HG02885 (cell line): ENCODE data around the gene COQ8B.
"Not testable (repeated sequence)": the region's sequence is repeated elsewhere in the genome, so short reads cannot be mapped to it uniquely, and the experiment has no call there.

Experiments
- ATAC-seq: cut with Tn5 transposase; IDR thresholded peaks from one replicate; pipeline ENCODE4 v1.9.1; 2021; ENCODE audit warnings: mild to moderate bottlenecking; ENCODE audit not compliant: unreplicated experiment, poor library complexity

Gene COQ8B

DNA sequence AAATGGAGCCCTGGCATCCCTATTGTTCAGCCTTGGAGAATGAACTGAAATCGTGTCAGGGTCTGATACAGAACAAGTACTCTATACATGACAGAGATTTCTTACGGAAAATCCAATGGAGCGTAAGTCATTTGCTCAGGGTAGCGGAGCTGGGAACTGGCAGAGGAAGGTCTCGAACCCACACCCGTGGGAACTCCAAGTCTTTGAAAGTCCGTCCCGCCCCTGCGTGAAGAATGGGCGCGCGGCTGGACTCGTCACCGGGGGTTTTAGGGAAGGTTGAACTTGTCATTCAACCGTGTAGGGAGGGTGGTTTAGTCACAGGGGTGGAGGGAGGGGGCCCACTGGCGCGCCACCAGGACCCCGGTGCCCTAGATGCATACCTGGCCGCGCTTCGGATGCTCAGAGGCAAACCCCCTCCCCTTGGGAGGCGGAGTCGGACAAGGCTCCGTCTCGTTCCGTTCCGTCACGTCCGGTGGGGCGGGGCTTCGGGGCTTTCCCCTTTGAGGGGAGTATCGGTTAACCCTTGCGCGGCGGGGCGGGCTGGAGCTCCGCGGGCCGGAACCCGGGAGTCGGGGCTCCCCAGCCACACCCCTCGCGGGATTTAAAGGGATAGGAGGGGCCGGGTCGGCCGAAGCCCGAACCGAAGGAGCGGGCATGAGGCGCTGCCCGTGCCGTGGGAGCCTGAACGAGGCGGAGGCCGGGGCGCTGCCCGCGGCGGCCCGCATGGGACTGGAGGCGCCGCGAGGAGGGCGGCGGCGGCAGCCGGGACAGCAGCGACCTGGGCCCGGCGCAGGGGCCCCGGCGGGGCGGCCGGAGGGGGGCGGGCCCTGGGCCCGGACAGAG lies at the start of gene COQ8B, which contains the start of gene ITPKC:
TSS of gene COQ8B (minus strand) at position 405 of the 843 bp plus-strand sequence. CDS start 2,254 bp downstream, outside the sequence.
TSS of gene ITPKC (plus strand) at position 631 of the 843 bp plus-strand sequence. CDS start at position 655, 24 bp downstream.
- ATAC-seq: peak; percentile 75

DNA sequence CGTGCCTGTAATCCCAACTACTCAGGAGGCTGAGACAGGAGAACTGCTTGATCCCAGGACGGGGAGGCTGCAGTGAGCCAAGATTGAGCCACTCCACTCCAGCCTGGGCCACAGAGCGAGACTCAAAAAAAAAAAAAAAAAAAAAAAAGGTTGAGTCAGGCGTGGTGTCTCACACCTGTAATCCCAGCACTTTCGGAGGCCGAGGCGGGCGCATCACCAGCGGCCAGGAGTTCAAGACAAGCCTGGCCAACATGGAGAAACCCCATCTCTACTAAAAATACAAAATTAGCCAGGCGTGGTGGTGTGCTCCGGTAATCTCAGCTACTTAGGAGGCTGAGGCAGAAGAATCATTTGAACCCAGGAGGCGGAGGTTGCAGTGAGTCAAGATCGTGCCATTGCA lies 49.7 kb upstream of the COQ8B start:
- ATAC-seq: not testable (repeated sequence)

DNA sequence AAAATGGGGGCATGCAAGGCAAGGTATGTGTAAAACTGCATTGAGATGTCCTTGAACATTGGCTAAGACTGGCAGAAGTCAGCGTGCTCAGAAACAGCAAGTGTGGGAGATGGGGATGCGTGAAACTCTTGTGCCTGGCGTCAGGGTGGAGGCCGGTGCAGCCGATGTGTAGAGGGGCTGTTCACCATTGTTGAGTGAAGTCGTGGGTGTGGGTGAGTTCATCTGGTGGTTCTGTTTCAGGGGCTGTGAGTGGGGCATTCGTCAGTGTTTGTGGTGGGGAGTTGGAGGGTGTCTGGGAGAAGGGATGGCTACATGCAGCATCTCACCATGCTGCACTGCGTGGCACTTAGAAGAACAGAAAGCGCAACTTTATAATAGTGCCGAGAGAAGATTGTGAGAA lies 47.3 kb upstream of the COQ8B start:
- no peak for ATAC-seq

DNA sequence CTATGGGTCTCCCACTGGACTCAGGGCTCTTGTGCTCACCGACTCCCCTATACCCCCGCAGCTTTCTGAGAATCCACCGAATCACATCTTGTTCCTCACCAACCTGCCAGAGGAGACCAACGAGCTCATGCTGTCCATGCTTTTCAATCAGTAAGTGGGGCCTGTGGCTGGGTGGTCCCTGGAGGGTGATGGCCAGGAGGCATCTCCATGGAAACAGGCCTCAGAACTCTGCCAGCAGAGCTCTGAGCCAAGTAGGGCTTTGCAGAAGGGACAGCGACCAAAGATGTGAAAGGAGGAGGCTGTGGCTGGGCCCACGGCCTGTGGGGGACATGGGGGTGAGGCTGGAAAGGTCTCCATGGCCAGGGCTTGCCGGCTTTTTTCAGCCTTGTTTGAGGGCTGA lies 46.8 kb upstream of the COQ8B start:
- ATAC-seq: no peak

DNA sequence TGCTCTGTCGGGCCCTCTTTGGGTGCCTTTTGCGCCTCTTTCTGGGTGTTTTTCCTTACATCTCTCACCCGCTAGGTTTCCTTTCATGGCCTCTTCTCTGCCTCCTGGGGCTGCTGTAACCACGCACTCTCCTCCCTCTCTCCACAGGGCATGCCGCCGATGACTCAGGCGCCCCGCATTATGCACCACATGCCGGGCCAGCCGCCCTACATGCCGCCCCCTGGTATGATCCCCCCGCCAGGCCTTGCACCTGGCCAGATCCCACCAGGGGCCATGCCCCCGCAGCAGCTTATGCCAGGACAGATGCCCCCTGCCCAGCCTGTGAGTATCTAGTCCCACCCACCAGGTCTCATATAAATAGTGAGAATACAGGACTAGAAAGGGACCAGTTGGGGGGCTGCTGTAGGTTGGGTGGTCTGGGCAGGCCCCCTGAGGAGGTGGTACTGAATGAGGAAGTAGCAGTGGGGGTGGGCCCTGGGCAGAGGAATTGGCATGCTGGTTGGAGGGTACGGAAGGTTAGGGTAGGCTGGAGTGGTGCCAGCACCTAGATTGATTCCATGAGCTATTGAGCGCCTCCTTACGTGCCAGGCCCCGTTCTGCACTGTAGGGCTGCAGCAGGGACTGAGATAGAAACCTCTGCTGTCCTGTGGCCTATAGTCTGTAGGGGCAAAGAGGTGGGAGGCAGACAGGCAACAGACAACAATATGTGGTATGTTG lies 46.2 kb upstream of the COQ8B start:
- no peak for ATAC-seq

DNA sequence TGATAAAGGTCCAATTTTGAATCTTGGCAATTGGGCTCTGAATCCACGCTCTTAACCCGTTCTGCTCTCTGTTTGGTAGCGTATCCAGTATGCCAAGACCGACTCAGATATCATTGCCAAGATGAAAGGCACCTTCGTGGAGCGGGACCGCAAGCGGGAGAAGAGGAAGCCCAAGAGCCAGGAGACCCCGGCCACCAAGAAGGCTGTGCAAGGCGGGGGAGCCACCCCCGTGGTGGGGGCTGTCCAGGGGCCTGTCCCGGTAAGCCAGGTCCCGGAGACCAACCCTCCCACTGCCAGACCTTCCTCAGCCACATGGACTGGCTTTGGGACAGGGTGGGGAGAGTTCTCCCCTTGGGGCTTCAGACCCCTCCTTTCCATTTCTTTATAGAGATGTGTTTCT lies 42.7 kb upstream of the COQ8B start:
- no peak for ATAC-seq

DNA sequence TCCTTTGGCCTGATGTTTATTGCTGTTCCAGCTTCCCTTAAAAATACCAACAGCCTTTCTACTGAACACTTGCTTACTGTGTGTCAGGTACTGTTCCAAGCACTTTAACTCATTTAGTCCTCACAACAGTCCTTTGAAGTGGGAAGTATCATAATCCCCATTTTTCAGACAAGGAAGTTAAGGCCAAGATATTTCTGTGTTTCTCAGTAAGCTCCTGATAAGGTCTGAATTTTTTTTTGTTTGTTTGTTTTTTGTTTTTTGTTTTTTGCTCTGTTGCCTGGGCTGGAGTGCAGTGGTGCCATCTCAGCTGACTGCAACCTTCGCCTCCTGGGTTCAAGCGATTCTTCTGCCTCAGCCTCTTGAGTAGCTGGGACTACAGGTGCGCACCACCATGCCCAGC lies 41.8 kb upstream of the COQ8B start:
- ATAC-seq: no peak

DNA sequence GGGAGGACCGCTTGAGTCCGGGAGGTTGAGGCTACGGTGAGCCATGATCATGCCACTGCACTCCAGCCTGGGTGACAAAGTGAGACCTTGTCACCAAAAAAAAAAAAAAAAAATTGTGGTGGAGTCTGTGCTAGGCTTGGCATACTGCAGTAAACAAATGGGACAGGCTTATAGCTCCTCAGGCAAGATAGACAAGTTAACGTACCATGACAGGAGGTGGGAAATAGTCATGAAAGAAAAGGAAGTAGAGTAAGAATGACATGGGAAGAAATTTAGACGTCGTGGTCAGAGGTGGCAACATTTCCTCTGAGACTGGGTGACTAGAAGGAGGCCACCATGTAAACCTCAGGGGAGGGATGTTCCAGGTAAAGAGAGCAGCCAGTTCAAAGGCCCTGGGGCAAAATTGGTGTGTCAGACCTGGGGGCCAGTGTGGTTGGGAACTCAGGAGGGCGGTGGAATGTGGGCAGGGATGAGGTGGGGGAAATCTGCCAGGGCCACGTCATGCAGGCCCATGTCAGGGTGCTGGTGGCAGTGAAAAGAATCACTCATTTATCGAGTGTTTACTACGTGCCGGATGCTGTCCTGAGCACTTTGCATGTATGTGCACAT lies 39.9 kb upstream of the COQ8B start:
- no peak for ATAC-seq

DNA sequence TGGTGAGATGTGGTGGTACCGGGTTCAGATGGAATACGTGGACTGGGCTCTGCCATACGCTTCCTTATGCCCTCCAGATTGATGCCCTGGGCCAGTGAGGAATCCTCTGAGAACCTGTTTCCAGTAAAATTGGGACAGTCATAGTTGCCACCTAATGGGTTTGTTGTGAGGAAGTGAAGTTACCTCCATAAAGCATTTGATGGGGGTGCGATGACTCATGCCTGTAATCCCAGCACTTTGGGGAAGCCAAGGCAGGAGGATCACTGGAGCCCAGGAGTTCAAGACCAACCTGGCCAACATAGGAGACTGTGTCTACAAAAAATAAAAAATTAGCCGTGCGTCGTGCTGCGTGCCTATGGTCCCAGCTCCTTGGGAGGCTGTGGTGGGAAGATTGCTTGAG lies 39.1 kb upstream of the COQ8B start:
- ATAC-seq: no peak

DNA sequence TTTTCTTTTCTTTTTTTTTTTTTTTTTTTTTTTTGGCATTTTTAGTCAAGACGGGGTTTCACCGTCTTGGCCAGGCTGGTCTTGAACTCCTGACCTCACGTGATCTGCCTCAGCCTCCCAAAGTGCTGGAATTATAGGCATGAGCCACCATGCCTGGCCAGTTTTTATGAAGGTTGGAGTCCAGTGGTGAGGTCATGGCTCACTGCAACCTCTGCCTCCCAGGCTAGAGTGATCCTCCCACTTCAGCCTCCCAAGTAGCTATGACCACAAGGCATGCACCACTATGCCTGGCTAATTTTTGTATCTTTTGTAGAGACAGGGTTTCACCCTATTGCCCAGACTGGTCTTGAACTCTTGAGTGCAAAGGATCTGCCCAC lies 38.5 kb upstream of the COQ8B start:
- no peak for ATAC-seq

DNA sequence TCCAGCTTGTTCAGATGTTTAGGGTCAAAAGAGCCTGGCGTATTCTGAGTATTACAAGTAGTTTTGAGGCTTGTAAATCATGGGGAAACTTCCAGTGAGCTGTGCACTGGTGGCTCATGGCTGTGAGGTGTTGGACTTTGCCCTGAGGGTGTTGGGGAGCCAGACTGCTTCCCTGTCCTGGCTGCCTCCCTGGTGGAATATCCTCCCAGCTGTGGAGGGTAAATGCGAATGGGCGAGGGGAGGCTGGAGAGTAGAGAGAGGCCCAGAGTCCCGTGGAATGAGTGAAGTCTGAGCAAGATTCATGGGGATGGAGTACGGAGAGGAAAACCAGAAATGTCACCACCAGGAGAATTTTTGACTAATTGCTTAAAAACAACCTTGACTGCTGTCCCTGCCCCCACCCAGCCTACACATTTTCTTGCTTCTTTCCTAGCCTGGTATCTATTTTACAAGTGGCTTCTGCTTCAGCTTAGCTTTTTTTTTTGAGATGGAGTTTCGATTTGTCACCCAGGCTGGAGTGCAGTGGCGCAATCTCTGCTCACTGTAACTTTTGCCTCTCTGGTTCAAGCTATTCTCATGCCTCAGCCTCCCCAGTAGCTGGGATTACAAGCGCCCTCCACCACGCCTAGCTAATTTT lies 38.0 kb upstream of the COQ8B start:
- no peak for ATAC-seq

DNA sequence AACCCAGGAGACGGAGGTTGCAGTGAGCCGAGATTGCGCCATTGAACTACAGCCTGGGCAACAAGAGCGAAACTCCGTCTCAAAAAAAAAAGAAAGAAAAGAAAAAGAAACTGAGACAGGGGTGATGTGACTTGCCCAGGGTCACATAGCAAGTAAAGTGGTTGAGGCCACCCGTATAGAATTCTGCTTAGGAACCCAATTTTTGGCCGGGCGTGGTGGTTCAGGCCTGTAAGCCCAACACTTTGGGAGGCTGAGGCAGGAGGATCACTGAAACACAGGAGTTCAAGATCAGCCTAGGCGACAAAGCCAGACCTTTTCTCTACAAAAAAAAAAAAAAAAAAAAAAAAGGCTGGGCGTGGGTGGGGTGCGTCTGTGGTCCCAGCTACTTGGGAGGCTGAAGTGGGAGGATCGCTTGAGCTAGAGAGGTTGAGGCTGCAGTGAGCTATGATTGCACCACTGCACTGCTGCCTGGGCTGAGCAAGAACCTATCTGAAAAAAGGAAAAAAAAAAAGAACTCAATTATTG lies 35.6 kb upstream of the COQ8B start:
- ATAC-seq: no peak

DNA sequence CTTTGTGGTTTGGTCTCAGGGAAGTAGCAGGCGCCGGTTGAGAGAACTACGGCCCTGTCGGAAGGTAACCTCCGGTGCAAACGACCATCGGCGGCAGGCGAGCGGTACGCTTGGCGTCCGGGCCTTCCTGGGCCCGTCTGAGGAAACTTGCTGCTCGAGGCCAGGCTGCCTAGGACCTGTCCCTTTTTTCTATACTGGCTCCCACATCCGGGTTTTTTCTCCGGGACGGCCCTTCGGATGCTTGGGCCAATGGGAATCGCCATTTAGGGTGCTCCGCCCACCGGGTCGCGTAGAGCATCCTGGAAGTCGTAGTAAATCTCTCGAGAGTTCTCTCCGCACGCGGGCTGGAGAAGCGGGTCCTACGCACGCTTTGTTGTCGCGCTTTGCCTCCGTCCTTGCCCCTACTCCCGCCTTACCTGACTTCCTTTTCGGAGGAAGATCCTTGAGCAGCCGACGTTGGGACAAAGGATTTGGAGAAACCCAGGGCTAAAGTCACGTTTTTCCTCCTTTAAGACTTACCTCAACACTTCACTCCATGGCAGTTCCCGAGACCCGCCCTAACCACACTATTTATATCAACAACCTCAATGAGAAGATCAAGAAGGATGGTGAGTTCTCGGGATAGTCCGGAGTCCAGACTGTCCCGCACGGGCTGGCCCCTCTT lies 34.3 kb upstream of the COQ8B start, which contains the start of gene SNRPA:
TSS of gene SNRPA (plus strand) at position 330 of the 664 bp plus-strand sequence. CDS start at position 536, 206 bp downstream.
- peak; percentile 56 for ATAC-seq

DNA sequence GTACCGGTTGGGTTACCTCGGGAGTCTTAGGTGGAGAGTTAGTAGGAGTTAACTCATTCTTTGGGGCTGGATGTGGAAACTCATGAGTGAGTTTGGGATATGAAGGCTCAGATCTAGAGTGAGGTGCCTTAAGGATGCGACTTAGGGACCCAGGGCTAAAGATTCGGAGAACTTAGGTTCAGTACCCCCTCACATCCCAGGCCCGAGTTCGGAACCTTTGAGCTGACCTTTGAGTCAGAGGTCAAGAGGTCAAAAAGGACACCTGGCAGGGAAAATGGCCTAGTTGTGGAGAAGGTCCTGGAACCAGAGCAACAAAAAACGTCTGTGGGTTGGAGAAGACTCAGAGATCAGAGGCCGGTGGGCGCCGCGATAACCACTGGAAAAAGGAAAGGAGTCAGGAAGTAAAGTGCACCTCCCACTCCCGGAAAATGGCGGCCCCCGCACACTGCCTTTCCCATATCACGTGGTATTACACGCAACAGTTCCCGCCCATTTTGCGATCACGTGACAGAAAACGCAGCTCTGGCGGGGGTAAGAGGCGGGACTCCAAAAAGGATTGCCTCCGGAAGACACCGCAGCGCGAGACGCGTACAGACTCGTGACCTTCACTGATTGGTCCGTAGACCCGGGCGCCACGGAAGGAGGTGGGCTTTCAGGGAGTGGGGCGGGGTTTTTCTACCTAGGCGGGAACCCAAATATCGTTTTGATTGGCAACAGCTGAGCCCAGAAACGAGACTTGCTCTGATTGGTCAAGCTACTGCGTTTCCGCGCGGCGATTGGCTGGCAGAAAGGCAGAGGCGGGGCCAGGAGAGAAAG lies 33.6 kb upstream of the COQ8B start, which contains the start of gene ACTMAP:
TSS of gene ACTMAP (minus strand) at position 420 of the 816 bp plus-strand sequence. CDS start 674 bp downstream, outside the sequence.
- peak; percentile 88 for ATAC-seq

DNA sequence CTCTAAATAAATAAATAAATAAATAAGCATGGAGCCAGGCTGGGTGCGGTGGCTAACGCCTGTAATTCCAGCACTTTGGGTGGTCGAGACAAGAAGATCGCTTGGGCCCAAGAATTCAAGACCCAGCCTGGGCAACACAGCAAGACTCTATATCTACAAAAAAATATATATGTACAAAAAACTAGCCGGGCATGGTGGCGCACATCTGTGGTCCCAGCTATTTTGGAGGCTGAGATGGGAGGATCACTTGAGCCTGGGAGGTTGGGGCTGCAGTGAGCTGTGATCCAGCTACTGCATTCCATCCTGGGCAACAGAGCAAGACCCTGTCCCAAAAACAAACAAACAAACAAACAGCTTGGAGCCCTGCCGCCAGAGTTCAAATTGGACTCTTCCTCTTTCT lies 30.9 kb upstream of the COQ8B start:
- no peak for ATAC-seq

DNA sequence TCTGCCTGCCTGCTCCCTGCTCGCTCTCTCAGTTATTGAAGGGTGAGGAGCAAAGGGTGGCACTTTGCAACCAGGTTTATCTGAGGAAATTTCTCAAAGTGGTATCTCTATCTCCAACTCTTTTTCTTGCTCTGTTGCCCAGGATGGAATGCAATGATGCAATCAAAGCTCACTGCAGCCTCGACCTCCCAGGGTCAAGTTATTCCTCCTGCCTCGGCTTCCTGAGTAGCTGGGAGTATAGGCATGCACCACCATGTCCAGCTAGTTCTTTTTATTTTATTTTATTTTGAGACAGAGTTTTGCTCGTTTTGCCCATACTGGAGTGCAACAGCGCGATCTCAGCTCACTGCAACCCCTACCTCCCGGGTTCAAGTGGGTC lies 28.7 kb upstream of the COQ8B start:
- no peak for ATAC-seq

DNA sequence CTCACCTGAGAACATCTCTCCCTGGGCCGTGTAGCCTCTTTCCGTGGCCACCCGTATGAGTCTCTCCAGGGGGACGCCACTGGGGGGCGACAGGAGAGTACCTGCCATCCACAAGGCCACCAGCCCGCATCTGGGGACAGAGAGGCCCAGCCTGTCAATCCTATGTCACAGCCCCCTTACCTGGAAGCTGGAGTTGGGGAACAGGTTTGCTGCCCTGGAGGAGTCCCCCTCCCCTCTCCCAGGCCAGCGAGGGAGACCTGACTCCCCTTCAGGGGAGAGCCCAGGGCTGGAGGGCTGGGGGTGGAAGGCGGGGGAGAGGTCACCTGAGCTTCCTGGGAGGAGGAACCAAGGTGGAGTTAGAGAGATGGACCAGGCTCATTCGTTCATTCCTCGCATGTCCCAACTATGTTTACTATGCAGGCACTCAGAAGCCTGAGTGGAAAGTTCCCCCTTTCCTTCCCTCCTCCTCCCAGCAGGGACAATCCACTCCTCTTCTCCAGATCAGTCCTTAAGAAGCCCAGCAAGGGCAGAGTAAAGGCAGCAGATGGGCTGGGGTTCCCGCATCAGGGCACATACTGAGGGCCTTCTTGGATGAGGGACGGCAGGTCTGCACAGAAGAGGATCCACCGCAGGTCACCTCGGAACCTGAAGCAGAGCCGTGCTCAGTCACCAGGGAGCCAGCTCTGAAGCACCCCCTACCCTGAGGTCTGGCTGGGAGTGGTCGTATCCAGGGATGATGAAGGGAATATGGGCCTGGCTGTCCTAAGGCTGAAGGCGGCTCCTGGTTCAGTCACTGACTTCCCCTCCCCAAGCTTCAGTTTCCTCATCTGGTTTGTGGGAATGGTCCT lies 28.1 kb upstream of the COQ8B start:
- no peak for ATAC-seq

DNA sequence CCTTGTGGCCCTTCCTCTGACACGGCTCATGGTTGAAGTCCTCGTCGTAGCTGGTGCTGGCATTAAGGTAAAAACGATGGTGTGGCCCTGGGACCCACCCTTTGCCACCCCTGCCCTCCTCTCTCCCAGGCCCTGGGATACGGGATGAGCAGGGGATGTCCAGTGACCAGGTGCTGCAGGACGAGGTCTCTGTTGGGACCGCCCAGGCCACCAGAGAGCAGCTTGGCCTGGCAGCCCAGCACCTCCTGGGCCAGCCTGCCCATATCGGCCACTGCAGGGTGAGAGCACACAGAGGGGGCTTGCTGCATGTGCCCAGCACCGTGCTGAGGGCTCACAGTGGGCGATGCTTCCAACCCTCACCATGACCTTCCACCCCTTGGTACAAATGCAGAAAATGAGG lies 27.2 kb upstream of the COQ8B start:
- ATAC-seq: no peak
